AG09319 (cell line): ENCODE data around the gene RRP12.

Experiments
- DNase-seq: peaks from one replicate; pipeline ENCODE4 v3.0.0-alpha.2; 2010; ENCODE audit warnings: low read depth; ENCODE audit errors: extremely low read depth
- TF ChIP-seq, protein P1 (sequence below): IDR thresholded peaks from 2 replicates; pipeline ENCODE4 v1.5.1; 2011; ENCODE audit warnings: low read depth, mild to moderate bottlenecking, inconsistent platforms, low read length, moderate library complexity

Gene RRP12

DNA sequence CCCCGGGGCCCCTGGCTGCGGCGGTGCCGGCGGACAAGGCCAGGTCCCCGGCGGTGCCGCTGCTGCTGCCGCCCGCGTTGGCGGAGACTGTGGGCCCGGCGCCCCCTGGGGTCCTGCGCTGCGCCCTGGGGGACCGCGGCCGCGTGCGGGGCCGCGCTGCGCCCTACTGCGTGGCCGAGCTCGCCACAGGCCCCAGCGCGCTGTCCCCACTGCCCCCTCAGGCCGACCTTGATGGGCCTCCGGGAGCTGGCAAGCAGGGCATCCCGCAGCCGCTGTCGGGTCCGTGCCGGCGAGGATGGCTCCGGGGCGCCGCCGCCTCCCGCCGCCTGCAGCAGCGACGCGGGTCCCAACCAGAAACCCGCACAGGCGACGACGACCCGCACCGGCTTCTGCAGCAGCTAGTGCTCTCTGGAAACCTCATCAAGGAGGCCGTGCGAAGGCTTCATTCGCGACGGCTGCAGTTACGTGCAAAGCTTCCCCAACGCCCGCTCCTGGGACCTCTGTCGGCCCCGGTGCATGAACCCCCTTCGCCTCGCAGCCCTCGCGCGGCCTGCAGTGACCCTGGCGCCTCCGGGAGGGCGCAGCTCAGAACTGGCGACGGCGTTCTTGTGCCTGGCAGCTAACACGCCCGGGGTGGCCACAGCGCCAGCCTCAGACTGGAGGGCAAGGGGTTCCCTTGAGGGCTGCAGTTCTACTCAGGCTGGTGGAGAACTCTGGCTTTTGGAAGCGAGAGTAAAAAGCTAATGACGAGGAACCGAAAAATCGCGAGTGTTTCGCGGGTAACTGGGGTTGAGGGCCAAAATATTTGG is 81.3 kb downstream of the RRP12 start:
- TF ChIP-seq, protein P1, sequence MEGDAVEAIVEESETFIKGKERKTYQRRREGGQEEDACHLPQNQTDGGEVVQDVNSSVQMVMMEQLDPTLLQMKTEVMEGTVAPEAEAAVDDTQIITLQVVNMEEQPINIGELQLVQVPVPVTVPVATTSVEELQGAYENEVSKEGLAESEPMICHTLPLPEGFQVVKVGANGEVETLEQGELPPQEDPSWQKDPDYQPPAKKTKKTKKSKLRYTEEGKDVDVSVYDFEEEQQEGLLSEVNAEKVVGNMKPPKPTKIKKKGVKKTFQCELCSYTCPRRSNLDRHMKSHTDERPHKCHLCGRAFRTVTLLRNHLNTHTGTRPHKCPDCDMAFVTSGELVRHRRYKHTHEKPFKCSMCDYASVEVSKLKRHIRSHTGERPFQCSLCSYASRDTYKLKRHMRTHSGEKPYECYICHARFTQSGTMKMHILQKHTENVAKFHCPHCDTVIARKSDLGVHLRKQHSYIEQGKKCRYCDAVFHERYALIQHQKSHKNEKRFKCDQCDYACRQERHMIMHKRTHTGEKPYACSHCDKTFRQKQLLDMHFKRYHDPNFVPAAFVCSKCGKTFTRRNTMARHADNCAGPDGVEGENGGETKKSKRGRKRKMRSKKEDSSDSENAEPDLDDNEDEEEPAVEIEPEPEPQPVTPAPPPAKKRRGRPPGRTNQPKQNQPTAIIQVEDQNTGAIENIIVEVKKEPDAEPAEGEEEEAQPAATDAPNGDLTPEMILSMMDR: no peak; the same call in 1 of the 2 replicates
- DNase-seq: no peak

- DNase-seq: peak; percentile 82
- TF ChIP-seq, protein P1: no peak
Measured at GRCh38 chr10:97318772-97319651, 82.1 kb downstream of the RRP12 start, which contains the start of gene FRAT1. FRAT1 (plus strand) TSS chr10:97319271; CDS start chr10:97319454, 183 bp downstream.

DNA sequence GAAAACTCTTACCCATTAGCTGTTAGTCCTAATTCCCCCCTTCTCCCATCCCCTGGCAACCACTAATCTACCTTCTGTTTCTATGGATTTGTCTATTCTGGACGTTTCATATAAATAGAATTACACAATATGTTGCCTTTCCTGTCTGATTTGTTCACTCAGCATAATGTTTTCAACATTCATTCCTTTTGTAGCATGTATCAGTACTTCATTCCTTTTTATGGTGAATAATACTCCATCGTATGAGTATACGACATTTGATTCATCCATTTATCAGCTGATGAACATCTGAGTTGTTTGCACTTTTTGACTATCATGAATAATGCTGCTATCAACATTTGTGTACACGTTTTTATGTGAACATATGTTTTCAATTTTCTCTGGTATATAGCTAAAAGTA is 86.5 kb downstream of the RRP12 start:
- TF ChIP-seq, protein P1: no peak
- DNase-seq: no peak

DNA sequence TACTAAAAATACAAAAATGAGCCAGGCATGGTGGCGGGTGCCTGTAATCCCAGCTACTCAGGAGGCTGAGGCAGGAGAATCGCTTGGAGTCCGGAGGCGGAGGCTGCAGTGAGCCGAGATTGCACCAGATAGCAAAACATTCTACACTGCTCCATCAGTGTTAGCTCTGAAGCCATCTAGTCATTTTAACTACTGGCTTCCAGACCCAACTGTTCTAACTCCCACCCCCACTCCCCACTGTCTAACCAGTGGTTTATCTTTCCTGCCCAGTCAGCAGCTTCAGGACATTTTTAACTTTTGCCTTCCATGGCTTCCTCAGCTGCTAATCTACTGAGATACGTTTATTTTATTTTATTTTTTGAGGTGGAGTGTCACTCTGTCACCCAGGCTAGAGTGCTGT is 88.2 kb downstream of the RRP12 start:
- TF ChIP-seq, protein P1: no peak
- DNase-seq: no peak

GRCh38 chr10:97311111-97311626 is 90.0 kb downstream of the RRP12 start:
- TF ChIP-seq, protein P1: no peak
- no peak for DNase-seq

GRCh38 chr10:97307866-97308780 is 93.0 kb downstream of the RRP12 start:
- no peak for DNase-seq
- TF ChIP-seq, protein P1: no peak
